HG02763 (cell line): ENCODE measurements around the gene NARF.

ENCODE experiments used
- ATAC-seq: cut with Tn5 transposase; IDR thresholded peaks from one replicate; pipeline ENCODE4 v1.9.1; 2021; ENCODE audit warnings: mild to moderate bottlenecking, moderate library complexity; ENCODE audit not compliant: unreplicated experiment

NARF gene

GRCh38 chr17:82433560-82434215, 24.9 kb upstream of the NARF start:
- no peak for ATAC-seq

- ATAC-seq: no peak
Observed at GRCh38 chr17:82434216-82434565, 24.4 kb upstream of the NARF start.

DNA sequence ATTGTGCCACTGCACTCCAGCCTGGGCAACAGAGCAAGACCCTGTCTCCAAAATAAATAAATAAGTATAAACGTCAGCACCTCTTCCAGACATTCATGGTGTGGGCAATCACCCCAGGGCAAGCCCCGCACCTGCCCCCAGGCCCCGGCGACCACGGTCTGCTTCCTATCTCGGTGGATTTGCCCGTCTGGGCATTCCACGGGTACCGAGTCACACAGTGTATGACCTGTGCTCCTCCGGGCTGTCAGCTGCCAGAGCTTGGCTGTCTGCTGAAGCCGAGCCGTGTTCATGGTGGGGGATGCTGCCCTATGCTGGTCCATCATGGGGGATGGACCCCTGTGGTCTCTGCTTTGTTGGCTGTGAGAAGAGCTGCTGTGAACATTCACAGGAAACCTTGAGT, 23.4 kb upstream of the NARF start:
- no peak for ATAC-seq

DNA sequence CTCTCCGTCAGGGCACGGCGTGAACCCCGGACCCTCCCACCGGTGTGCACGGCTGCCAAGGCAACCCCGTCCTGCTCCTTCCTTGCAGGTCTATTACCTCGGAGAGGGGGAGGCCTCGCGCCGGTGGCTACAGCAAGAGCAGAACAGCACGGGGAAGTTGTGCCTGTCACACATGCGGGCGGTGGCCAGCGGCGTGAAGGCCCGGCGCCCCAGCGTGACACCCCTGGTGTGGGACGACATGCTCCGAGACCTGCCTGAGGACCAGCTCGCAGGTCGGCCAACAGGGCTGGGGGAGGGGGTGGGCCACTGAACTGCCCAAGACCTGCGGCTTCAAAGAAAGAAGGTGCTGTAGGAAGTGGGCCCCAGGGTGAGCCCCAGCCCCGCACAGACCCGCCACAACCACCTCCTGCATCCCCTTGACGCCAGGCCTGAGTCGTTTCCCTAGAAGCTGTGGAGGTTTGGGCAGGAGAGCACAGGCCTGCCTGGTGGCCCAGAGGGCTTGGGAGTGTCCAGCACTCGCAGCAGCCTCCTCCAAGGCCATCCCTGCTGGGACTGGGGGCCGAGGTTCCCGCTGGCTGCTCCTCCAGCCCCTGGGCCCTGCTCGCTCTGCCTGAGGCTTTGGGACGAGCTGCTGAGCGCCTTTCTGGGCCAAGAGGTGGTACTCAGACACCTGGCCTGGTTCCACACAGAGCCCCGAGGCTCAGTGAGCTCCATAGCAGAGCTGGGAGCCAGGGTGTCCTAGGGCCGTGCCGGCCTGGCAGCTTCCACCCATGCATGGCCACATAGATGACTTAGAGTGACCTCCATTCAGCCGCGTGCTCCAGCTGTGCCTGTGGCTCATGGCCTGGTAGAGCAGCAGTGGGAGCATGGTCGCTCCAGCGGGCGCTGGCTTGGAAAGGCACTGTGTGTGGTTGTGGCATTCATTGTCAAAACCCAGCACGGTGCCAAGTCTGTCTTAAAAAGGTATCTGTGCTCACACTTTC, 22.6 kb upstream of the NARF start:
- no peak for ATAC-seq

DNA sequence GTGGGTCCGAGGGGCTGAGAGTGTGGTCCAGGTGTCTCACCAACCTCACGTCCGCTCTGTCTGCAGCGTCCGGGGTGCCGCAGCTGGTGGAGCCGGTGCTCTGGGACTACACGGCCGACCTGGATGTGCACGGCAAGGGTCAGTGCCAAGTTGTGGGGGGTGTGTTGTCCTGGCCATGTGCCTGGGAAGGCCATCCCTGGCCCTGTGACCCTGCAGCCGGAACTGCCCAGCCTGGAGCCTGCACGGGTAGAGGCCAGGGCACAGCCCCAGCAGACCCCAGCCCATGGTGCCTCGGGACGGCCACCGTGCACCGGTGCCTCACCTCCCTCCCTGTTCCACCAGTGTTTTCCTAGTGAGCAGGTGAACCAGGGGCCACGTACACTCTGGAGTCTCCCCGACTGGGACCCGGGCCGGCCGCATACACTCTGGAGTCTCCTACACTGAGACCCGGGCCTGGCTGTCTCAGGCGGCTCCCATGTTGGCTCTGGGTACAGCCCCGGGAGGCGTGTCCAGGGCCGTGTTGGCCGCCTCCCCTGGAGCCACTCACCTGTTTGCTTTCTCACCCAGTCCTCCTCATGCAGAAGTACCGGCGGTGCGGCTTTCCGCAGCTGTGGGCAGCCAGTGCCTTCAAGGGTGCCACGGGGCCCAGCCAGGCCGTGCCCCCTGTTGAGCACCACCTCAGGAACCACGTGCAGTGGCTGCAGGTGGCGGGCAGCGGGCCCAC, 21.8 kb upstream of the NARF start:
- no peak for ATAC-seq

- ATAC-seq: no peak
Observed at GRCh38 chr17:82437325-82437668, 21.2 kb upstream of the NARF start.

GRCh38 chr17:82438401-82439193, 19.9 kb upstream of the NARF start:
- ATAC-seq: no peak

- no peak for ATAC-seq
Observed at GRCh38 chr17:82439194-82439828, 19.2 kb upstream of the NARF start.

DNA sequence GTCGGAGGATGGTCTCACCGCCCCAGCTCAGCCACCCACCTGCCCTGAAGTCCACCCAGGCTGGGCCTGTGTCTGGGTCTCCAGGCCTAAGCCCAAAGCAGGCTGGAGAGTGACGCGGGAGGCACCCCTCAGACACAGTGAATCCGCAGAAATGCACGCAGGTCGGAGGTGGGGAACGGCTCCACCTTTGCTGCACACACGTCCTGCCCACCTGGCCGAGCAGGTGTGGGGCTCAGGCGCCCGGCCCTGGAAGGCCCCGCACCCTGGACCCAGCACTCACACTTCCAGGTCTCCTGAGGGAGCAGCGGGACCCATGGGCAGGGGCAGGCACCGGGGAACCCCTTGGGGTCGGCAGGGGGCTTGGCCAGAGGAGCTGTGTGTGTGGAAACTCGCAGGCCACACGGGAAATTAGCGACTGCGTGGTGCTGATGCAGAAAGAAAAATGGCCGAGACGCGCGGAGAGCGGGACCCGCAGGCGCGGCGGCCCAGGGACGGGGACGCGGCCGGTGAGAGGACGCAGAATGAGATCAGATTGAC, 18.6 kb upstream of the NARF start:
- no peak for ATAC-seq

DNA sequence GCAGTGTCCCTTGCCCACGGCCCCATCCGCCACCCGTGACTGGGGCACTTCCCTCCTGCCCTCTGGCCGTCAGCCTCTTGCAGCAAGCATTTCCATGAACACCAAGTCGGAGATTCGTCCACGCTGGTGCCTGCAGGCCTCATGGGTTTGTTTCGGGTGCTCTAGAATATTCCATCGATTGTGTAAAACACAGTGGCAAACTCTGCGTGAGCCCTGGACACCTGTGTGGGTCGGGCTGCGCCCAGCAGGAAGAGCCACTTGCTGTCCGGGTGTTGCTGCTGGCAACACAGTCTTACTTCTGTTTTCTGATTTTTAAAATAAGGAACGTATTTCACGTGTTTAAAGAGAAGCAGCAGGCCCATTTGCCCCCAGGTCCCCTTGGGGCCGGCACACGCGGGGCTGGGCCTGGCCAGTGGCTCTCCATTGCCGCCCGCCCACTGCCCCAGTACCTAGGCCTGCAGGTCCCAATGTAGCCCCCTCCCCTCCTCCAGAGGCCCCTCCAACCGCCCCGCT, 18.0 kb upstream of the NARF start:
- no peak for ATAC-seq

DNA sequence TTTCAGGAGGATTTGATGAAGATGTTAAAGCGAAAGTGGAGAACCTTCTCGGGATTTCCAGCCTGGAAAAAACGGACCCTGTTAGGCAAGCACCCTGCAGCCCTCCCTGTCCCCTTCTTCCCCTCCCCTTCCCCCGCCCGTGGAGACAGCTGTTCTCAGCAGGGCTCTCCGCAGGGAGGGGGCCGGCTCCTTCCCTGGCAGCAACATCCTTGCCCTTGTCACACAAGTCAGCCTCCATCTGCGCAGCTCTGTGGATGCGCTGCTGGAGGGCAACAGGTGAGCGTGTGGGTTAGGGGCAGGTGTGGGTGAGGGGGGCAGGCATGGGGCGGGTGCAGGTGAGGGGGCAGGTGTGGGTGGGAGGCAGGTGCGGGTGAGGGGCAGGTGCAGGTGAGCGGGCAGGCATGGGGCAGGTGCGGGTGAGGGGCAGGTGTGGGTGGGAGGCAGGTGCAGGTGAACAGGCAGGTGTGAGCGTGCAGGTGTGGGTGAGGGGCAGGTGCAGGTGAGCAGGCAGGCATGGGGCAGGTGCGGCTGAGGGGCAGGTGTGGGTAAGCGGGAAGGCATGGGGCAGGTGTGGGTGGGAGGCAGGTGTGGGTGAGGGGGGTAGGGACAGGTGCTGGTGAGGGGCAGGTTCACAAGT, 17.4 kb upstream of the NARF start:
- ATAC-seq: no peak

GRCh38 chr17:82441691-82442487, 16.7 kb upstream of the NARF start:
- ATAC-seq: no peak

GRCh38 chr17:82442643-82443464, 15.7 kb upstream of the NARF start:
- ATAC-seq: no peak

DNA sequence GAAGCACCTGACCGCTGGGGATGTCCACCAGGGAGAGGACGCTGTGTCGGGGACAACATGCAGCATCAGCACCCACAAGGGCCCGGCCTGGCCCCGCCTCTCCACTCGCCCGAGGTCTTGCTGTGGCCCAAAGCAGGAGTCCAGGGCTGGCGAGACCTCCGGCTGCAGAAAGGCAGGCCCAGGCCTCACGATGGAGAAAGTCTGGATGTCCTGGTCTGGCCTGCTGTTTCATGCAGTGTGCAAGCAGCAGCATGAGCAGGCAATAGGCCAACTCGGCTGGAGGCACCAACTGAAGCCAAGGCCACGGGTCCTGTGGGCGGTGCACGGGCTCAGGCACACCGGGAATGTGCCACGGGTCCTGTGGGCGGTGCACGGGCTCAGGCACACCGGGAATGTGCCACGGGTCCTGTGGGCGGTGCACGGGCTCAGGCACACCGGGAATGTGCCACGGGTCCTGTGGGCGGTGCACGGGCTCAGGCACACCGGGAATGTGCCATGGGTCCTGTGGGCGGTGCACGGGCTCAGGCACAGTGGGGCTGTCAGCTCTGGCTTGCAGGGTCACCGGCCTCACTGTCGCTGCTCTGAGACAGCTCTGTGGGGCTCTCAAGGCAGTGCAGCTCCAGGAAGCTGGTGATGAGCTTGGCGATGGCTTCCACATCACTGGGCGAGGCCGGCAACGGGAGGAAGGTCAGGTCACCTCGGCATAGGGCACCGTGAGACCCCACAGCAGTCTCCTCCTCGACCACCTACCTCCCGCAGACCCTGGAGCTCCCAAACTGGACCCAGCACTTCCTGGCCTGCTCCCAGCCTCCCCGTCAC, 14.9 kb upstream of the NARF start:
- no peak for ATAC-seq

DNA sequence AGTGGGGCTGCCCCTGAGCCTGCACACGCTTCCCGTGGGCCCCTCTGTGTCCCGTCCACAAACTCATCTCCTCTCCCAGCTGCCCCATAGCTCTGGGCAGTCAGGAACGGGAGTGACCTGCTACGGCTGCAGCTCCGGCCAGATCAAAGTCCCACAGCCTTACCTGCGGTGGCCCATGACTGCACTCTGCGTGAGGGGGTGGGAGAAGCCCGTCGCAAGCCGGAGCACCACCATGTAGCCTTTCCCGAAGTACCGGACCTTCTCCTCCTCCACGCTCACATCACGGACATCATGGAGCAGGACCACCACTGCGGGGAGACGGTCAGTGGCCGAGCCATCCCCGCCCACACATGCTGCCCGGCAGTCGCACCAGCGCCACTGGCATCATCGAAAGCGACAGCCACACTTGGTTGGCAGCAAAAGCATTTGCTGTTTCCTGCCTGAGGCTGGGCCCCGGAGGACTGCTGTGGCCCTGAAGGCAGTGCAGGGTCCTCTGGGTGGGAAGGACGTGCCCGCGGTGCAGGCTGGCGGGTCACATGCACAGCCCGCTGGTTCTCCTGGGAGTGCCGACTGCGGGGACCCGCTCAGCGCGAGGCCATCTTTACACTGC, 14.2 kb upstream of the NARF start:
- no peak for ATAC-seq

DNA sequence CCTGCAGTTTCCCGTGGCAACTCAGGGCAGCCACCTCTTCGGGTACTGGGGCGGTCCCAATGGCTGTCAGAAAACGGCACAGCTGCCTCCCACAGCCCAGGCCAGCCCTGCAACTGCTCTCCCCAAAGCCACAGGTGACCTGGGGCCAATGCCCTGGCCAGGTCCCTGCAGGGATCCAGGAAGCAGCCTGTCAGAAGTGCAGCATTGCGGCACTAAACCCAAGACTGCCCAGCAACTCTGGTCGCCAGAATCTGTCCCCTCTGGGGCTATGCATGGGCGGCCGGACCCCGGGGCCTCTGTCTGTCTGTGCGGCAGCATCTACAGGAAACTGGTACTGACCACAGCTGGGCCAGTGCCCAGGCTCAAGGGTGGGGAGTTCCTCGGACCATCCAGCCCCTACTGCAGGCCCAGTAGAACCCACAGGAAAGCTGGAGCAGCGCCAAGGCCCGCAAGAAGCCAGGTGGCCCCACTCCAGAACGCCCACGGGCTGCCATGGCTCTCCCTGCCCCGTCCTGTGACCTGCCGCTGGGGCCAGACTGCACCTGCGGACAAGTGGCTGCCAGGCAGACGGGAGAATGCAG, 13.5 kb upstream of the NARF start:
- ATAC-seq: no peak
